HG03342 (cell line): ENCODE measurements around the gene FLVCR1.
A peak's percentile ranks its signal among the peaks of the same experiment; 100 is the strongest.

ENCODE experiments used
- ATAC-seq: cut with Tn5 transposase; IDR thresholded peaks from one replicate; pipeline ENCODE4 v1.9.1; 2021; ENCODE audit warnings: mild to moderate bottlenecking, moderate library complexity; ENCODE audit not compliant: unreplicated experiment

Gene FLVCR1

GRCh38 chr1:212944229-212944901 lies 86.3 kb downstream of the FLVCR1 start:
- peak; percentile 47 for ATAC-seq

DNA sequence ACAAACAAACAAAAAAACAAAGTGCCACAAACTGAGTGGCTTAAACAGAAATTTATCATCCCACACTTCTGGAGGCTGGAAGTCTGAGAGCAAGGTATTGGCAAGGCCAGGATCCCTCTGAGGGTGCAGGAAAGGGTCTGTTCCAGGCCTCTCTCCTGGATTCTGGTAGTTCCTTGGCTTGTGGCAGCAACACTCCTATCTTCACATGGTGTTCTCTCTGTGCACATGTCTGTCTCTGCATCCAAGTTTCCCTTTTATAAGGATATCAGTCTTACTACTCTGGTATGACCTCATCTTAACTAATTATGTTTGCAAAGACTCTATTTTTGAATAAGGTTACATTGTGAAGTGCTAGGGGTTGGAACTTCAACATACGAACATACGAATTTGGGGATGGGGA lies 87.0 kb downstream of the FLVCR1 start:
- no peak for ATAC-seq

- ATAC-seq = no peak
Measured at GRCh38 chr1:212945463-212946160, 87.5 kb downstream of the FLVCR1 start.

GRCh38 chr1:212946872-212947271 lies 88.8 kb downstream of the FLVCR1 start:
- no peak for ATAC-seq
